Measurements from ENCODE around the gene SULF2. TPM values are rescaled to one million over a fixed set of nuclear protein-coding genes. Genes with fewer than 3 reads are reported as not detected.

Gene SULF2
- total RNA-seq, 1 donor from 2014 or later = 22.9 TPM

DNA sequence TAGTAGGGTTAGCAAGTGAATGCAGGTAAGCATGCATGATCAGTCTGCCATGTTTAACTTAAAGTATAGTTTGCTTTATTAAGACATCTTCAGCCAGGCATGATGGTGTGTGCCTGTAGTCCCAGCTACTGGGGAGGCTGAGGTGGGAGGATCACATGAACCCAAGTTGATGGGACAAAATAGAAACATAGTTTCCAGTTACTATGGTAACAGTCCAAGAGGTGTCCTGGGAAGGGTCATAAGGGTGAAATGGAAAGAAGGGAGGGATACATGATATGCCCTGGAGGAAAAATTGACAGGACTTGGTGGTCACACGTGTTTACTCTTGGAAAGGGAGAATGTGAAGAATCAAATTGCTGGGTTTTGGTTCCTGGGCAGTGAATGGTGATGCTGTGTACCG, 139.6 kb downstream of the SULF2 start:
- no peak for DNase-seq (ENCODE audit: low read depth, low spot score)
- Mint-ChIP-seq H3K36me3 (ENCODE audit: low read depth) (peaks cover 21% of the 10 kb centered on the region), H3K27me3 (ENCODE audit: low read depth) (no peaks in the 10 kb centered on the region), H3K4me1 (peaks cover 3% of the 10 kb centered on the region), H3K27ac (ENCODE audit: unreplicated experiment) (peak overlapping the region; percentile 94), H3K4me3 (no peak overlapping the region), H3K9me3 (no peaks in the 10 kb centered on the region)
- TF ChIP-seq, protein P1, sequence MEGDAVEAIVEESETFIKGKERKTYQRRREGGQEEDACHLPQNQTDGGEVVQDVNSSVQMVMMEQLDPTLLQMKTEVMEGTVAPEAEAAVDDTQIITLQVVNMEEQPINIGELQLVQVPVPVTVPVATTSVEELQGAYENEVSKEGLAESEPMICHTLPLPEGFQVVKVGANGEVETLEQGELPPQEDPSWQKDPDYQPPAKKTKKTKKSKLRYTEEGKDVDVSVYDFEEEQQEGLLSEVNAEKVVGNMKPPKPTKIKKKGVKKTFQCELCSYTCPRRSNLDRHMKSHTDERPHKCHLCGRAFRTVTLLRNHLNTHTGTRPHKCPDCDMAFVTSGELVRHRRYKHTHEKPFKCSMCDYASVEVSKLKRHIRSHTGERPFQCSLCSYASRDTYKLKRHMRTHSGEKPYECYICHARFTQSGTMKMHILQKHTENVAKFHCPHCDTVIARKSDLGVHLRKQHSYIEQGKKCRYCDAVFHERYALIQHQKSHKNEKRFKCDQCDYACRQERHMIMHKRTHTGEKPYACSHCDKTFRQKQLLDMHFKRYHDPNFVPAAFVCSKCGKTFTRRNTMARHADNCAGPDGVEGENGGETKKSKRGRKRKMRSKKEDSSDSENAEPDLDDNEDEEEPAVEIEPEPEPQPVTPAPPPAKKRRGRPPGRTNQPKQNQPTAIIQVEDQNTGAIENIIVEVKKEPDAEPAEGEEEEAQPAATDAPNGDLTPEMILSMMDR (conservative IDR thresholded peaks at IDR 0.05) = no peak

DNA sequence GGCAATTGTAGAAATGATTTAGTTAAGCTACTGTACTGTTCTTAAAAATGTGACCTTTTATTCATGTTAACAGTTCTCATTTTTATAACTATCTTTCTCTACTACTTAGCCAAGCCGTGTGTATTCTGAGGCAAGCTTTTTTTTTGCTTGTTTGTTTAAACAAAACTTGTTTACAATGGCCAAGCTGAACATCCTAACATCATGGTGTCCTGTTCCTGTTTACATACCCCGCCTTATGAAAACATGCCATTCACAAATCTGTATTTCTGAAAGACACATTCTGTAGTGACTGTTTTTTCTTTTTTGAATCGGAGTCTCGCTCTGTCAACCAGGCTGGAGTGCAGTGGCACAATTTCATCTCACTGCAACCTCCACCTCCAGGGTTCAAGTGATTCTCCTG, 142.7 kb downstream of the SULF2 start:
- Mint-ChIP-seq H3K4me1 (peaks cover 3% of the 10 kb centered on the region), H3K9me3 (no peaks in the 10 kb centered on the region), H3K27ac (ENCODE audit: unreplicated experiment) (no peak overlapping the region), H3K27me3 (ENCODE audit: low read depth) (no peaks in the 10 kb centered on the region), H3K4me3 (no peak overlapping the region), H3K36me3 (ENCODE audit: low read depth) (peaks cover 32% of the 10 kb centered on the region)
- DNase-seq (ENCODE audit: low read depth, low spot score) = no peak
- TF ChIP-seq, protein P1 (conservative IDR thresholded peaks at IDR 0.05) = no peak

DNA sequence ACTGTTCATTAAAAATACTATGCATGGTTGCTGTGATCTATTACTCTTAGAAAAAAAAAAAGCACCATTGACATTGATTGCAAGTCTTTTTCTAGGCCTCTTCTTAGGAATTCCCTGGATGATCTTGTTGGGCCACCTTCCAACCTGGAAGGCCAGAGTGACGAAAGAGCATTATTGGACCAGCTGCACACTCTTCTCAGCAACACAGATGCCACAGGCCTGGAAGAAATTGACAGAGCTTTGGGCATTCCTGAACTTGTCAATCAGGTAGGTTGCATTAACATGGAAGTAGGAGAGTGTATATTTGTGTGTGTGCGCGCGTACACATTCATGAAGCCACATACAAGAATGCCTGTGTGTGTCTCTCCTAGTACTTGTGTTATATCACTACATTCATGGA, 143.2 kb downstream of the SULF2 start:
- Mint-ChIP-seq H3K27ac (ENCODE audit: unreplicated experiment) (no peak overlapping the region), H3K27me3 (ENCODE audit: low read depth) (no peaks in the 10 kb centered on the region), H3K9me3 (no peaks in the 10 kb centered on the region), H3K4me1 (peaks cover 3% of the 10 kb centered on the region), H3K4me3 (no peak overlapping the region), H3K36me3 (ENCODE audit: low read depth) (peaks cover 32% of the 10 kb centered on the region)
- no peak for DNase-seq (ENCODE audit: low read depth, low spot score)
- TF ChIP-seq, protein P1 (conservative IDR thresholded peaks at IDR 0.05) = no peak

DNA sequence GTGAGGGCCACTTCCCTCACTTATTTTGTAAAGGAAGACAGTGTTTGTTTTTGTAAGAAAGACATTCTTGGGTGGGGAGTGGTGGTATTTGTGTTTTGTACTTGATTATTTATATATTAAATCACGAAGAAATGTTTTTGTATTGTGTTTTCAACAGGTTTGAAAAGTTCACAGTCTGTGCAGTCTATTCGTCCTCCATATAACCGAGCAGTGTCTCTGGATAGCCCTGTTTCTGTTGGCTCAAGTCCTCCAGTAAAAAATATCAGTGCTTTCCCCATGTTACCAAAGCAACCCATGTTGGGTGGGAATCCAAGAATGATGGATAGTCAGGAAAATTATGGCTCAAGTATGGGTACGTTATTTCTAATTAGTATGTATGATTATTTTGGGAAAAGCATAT, 146.4 kb downstream of the SULF2 start:
- H3K27me3 Mint-ChIP-seq (ENCODE audit: low read depth) = no peaks in the 10 kb centered on the region
- TF ChIP-seq, protein P1 (conservative IDR thresholded peaks at IDR 0.05) = no peak
- H3K27ac Mint-ChIP-seq (ENCODE audit: unreplicated experiment) = no peak overlapping the region
- DNase-seq (ENCODE audit: low read depth, low spot score) = no peak
- no peak overlapping the region for H3K4me3 Mint-ChIP-seq
- no peaks in the 10 kb centered on the region for H3K4me1 Mint-ChIP-seq
- peaks cover 27% of the 10 kb centered on the region for H3K36me3 Mint-ChIP-seq (ENCODE audit: low read depth)
- no peaks in the 10 kb centered on the region for H3K9me3 Mint-ChIP-seq

DNA sequence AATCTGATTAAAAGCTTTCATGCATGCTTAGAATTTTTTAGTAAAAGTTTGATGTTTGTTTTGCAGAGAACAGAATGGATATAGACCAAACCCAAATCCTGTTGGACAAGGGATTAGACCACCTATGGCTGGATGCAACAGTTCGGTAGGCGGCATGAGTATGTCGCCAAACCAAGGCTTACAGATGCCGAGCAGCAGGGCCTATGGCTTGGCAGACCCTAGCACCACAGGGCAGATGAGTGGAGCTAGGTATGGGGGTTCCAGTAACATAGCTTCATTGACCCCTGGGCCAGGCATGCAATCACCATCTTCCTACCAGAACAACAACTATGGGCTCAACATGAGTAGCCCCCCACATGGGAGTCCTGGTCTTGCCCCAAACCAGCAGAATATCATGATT, 150.0 kb downstream of the SULF2 start:
- H3K9me3 Mint-ChIP-seq = no peaks in the 10 kb centered on the region
- no peak overlapping the region for H3K27ac Mint-ChIP-seq (ENCODE audit: unreplicated experiment)
- H3K4me3 Mint-ChIP-seq = no peak overlapping the region
- H3K4me1 Mint-ChIP-seq = no peaks in the 10 kb centered on the region
- DNase-seq (ENCODE audit: low read depth, low spot score) = no peak
- H3K36me3 Mint-ChIP-seq (ENCODE audit: low read depth) = peaks cover 14% of the 10 kb centered on the region
- TF ChIP-seq, protein P1 (conservative IDR thresholded peaks at IDR 0.05) = no peak
- H3K27me3 Mint-ChIP-seq (ENCODE audit: low read depth) = no peaks in the 10 kb centered on the region

DNA sequence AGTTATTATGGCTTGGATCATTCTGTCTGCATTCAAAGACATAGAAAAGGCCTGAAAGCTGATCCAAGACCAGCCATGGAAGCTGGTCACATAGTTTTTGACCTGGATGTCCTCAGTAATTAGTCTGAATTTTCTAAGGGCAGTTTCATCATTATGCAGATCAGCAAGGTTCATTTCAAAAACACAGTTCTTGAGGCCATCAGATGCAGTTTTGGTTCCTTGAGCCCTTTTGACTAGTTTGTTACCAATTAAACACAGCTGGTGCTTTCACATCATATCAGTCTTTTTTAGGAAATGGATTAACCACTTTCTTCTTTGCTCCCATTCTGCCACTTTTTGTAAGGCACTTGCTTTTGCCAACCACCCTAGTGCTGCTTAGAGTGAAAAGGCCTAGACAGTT, 154.2 kb downstream of the SULF2 start:
- no peaks in the 10 kb centered on the region for H3K9me3 Mint-ChIP-seq
- H3K27ac Mint-ChIP-seq (ENCODE audit: unreplicated experiment) = no peak overlapping the region
- no peaks in the 10 kb centered on the region for H3K27me3 Mint-ChIP-seq (ENCODE audit: low read depth)
- no peak overlapping the region for H3K4me3 Mint-ChIP-seq
- H3K36me3 Mint-ChIP-seq (ENCODE audit: low read depth) = peaks cover 2% of the 10 kb centered on the region
- TF ChIP-seq, protein P1 (conservative IDR thresholded peaks at IDR 0.05) = no peak
- no peak for DNase-seq (ENCODE audit: low read depth, low spot score)
- no peaks in the 10 kb centered on the region for H3K4me1 Mint-ChIP-seq
